Panc1 (cell line): ENCODE results near the gene ZNF185. TPM values are rescaled to one million over a fixed set of nuclear protein-coding genes. Genes with fewer than 3 reads are reported as not detected.

Source experiments
- ATAC-seq: fragments of 200-7000 bp; cut with Tn5 transposase; 2 replicates; pipeline ENCODE4 v1.9.1; 2020; ENCODE audit warnings: mild to moderate bottlenecking, moderate library complexity
- BruUV-seq: library from RNA; stranded (reverse); fragments of 400-500 nt; replicated peaks from 2 replicates; lab custom pipeline; 2021; lab: Mats Ljungman, UMichigan
- CTCF ChIA-PET: fragments of 300-600 bp; sonication (Branson Sonifier 250); formaldehyde crosslinking; loops from one replicate; lab custom pipeline; 2022; ENCODE audit warnings: antibody characterized with exemption; lab: Charles Lee
- POLR2A ChIA-PET: fragments of 300-600 bp; sonication (Branson Sonifier 250); formaldehyde crosslinking; loops from one replicate; lab custom pipeline; 2022; ENCODE audit warnings: antibody characterized with exemption; lab: Charles Lee
- DNase-seq: peaks from one replicate; pipeline ENCODE4 v3.0.0-alpha.2; 2010; ENCODE audit warnings: low read depth, low spot score
- H3K27ac ChIP-seq: 2 replicates; pipeline ENCODE4 v1.5.1; 2011; ENCODE audit warnings: mild to moderate bottlenecking, low read length, inconsistent platforms
- H3K27me3 ChIP-seq: fragments of 200-500 bp; sonication (Bioruptor generic); 2 replicates; pipeline ENCODE4 v1.6.0; 2014; ENCODE audit warnings: low read length, inconsistent platforms; ENCODE audit not compliant: control insufficient read depth, insufficient read depth
- H3K36me3 ChIP-seq: fragments of 200-500 bp; sonication (Bioruptor generic); 2 replicates; pipeline ENCODE4 v1.5.1; 2014; ENCODE audit warnings: inconsistent platforms, mild to moderate bottlenecking, low read length, moderate library complexity; ENCODE audit not compliant: control insufficient read depth, insufficient read depth
- H3K4me1 ChIP-seq: 2 replicates; pipeline ENCODE4 v1.5.1; 2011; ENCODE audit warnings: inconsistent platforms, mild to moderate bottlenecking, low read length, moderate library complexity; ENCODE audit not compliant: control insufficient read depth, insufficient read depth
- H3K4me3 ChIP-seq, 2 experiments: 2 replicates each; pipeline ENCODE4 v1.5.1; 2011 to 2012; ENCODE audit warnings: low read depth in 2 of 2, low read length in 2 of 2, mild to moderate bottlenecking in 2 of 2, inconsistent platforms in 1 of 2, moderate library complexity in 1 of 2
- H3K9me3 ChIP-seq: fragments of 200-500 bp; sonication (Bioruptor generic); 2 replicates; pipeline ENCODE4 v1.5.1; 2014; ENCODE audit warnings: low read depth, mild to moderate bottlenecking, inconsistent platforms, low read length, moderate library complexity; ENCODE audit not compliant: control insufficient read depth, insufficient read depth
- CTCF ChIP-seq: fragments of 450-650 bp; IDR thresholded peaks from 2 replicates; pipeline ENCODE4 v1.5.1; 2017; ENCODE audit warnings: mild to moderate bottlenecking
- POLR2AphosphoS5 ChIP-seq: IDR thresholded peaks from 2 replicates; pipeline ENCODE4 v1.6.1; 2012; ENCODE audit warnings: mild to moderate bottlenecking, low read depth, low read length, moderate library complexity
- REST ChIP-seq, 2 experiments: IDR thresholded peaks; 2 replicates each; pipeline ENCODE4 v1.6.1; 2011 to 2012; ENCODE audit warnings: low read depth in 2 of 2, control low read depth in 1 of 2, low read length in 1 of 2, mild to moderate bottlenecking in 1 of 2, moderate library complexity in 1 of 2; ENCODE audit not compliant: insufficient read depth in 1 of 2
- SIN3A ChIP-seq: IDR thresholded peaks from 2 replicates; pipeline ENCODE4 v1.6.1; 2012; ENCODE audit warnings: low read depth, mild to moderate bottlenecking, low read length, moderate library complexity, borderline replicate concordance; ENCODE audit not compliant: insufficient read depth
- TCF7L2 ChIP-seq: IDR thresholded peaks from 2 replicates; pipeline ENCODE4 v1.6.1; 2011; ENCODE audit warnings: mild to moderate bottlenecking, low read depth, low read length, inconsistent platforms
- in situ Hi-C: cut with HindIII; loops from 2 replicates; pipeline ENCODE4 v1.10.0; 2016; ENCODE audit warnings: low sequenced_read_pairs, low pct_unique_long_range_greater_than_20kb
- intact Hi-C: fragments of 100-400 bp; cut with micrococcal nuclease; formaldehyde crosslinking; loops from one replicate; pipeline ENCODE4 v1.10.0; 2022; ENCODE audit not compliant: unreplicated experiment
- total RNA-seq: library from RNA; stranded (reverse); gene quantifications from one replicate; pipeline ENCODE4 v1.2.1, GENCODE V29; 2021; ENCODE audit not compliant: unreplicated experiment

Gene ZNF185
- total RNA-seq, 1 experiment from 2014 or later = 5.4 TPM

GRCh38 chrX:152932598-152933175, 34.8 kb downstream of the ZNF185 start:
- no peak for DNase-seq

GRCh38 chrX:152936306-152936705, 38.4 kb downstream of the ZNF185 start:
- intact Hi-C loops = no loop called here
- TF ChIP-seq CTCF (no peak), SIN3A (no peak), POLR2AphosphoS5 (no peak), REST (IDR thresholded peaks at IDR 0.05; ENCODE audit: insufficient read depth in 1 of 2, low read depth in 2 of 2, low read length in 1 of 2) (no peak), TCF7L2 (no peak)
- no peaks in the 10 kb centered on the region for H3K9me3 ChIP-seq
- peaks cover 7% of the 10 kb centered on the region for H3K4me1 ChIP-seq
- DNase-seq (no peak), ATAC-seq (no peak)
- ChIA-PET CTCF (no interaction called here), POLR2A (no interaction called here)
- BruUV-seq = no TSS peak
- H3K4me3 ChIP-seq = no peak overlapping the region
- no peaks in the 10 kb centered on the region for H3K36me3 ChIP-seq
- in situ Hi-C loops = no loop called here
- H3K27me3 ChIP-seq = no peaks in the 10 kb centered on the region
- no peak overlapping the region for H3K27ac ChIP-seq

More at GRCh38 chrX:152932598-152933175, 34.8 kb downstream of the ZNF185 start:
- intact Hi-C loops = no loop called here
- BruUV-seq = no TSS peak
- Histone ChIP-seq H3K27ac (no peak overlapping the region), H3K9me3 (no peaks in the 10 kb centered on the region), H3K27me3 (no peaks in the 10 kb centered on the region), H3K36me3 (no peaks in the 10 kb centered on the region), H3K4me3 (no peak overlapping the region), H3K4me1 (no peaks in the 10 kb centered on the region)
- no peak for ATAC-seq
- TF ChIP-seq SIN3A (no peak), TCF7L2 (no peak), REST (IDR thresholded peaks at IDR 0.05; ENCODE audit: insufficient read depth in 1 of 2, low read depth in 2 of 2, low read length in 1 of 2) (no peak), POLR2AphosphoS5 (no peak), CTCF (no peak)
- in situ Hi-C loops = no loop called here
- CTCF ChIA-PET = no interaction called here
- POLR2A ChIA-PET = no interaction called here
